ENCODE measurements around the gene VAMP4.

The VAMP4 gene

GRCh38 chr1:171741872-171742576 is at the start of gene VAMP4:
Gene VAMP4 (minus strand): TSS chr1:171742065. CDS start chr1:171738414, 3,651 bp downstream.
- DNase-seq = peak; percentile 58

- DNase-seq = no peak
These were observed 48.5 kb upstream of the VAMP4 start for GRCh38 chr1:171790318-171790717.

- DNase-seq = no peak
These were observed 46.8 kb upstream of the VAMP4 start for GRCh38 chr1:171788696-171789095.

- DNase-seq = no peak
These were observed 46.0 kb upstream of the VAMP4 start for GRCh38 chr1:171787686-171788480.

- DNase-seq = no peak
These were observed 44.7 kb upstream of the VAMP4 start for GRCh38 chr1:171786534-171786933.

GRCh38 chr1:171785766-171786165 is 43.9 kb upstream of the VAMP4 start:
- DNase-seq = no peak

GRCh38 chr1:171784784-171785183 is 42.9 kb upstream of the VAMP4 start:
- DNase-seq = no peak

GRCh38 chr1:171783816-171784530 is 42.1 kb upstream of the VAMP4 start:
- DNase-seq = no peak

GRCh38 chr1:171781176-171781875 is 39.5 kb upstream of the VAMP4 start, which contains the start of gene METTL13:
Gene METTL13 (plus strand): TSS chr1:171781660. CDS start chr1:171781968, 308 bp downstream.
- DNase-seq = peak; percentile 97

GRCh38 chr1:171780583-171781175 is 38.8 kb upstream of the VAMP4 start:
- no peak for DNase-seq

GRCh38 chr1:171772312-171772711 is 30.4 kb upstream of the VAMP4 start:
- no peak for DNase-seq

- no peak for DNase-seq
These were observed 27.9 kb upstream of the VAMP4 start for GRCh38 chr1:171769754-171770153.

GRCh38 chr1:171769171-171769570 is 27.3 kb upstream of the VAMP4 start:
- no peak for DNase-seq

GRCh38 chr1:171763764-171764163 is 21.9 kb upstream of the VAMP4 start:
- DNase-seq = no peak

- no peak for DNase-seq
These were observed 20.3 kb upstream of the VAMP4 start for GRCh38 chr1:171762143-171762563.

GRCh38 chr1:171758011-171758410 is 16.1 kb upstream of the VAMP4 start:
- no peak for DNase-seq

GRCh38 chr1:171756856-171757255 is 15.0 kb upstream of the VAMP4 start:
- DNase-seq = no peak

GRCh38 chr1:171754971-171755370 is 13.1 kb upstream of the VAMP4 start:
- no peak for DNase-seq

GRCh38 chr1:171754353-171754705 is 12.5 kb upstream of the VAMP4 start:
- no peak for DNase-seq

- DNase-seq = no peak
These were observed 12.0 kb upstream of the VAMP4 start for GRCh38 chr1:171753685-171754352.

GRCh38 chr1:171753182-171753581 is 11.3 kb upstream of the VAMP4 start:
- DNase-seq = no peak

- no peak for DNase-seq
These were observed 9.4 kb upstream of the VAMP4 start for GRCh38 chr1:171751221-171751620.
